GM21423 (cell line): ENCODE results near the gene COX5B.
A peak's percentile ranks its signal among the peaks of the same experiment; 100 is the strongest.
"Not testable (repeated sequence)": the region's sequence is repeated elsewhere in the genome, so short reads cannot be mapped to it uniquely, and the experiment has no call there.

Source experiments
- ATAC-seq: cut with Tn5 transposase; IDR thresholded peaks from one replicate; pipeline ENCODE4 v1.9.1; 2021; ENCODE audit warnings: mild to moderate bottlenecking, moderate library complexity; ENCODE audit not compliant: unreplicated experiment

COX5B gene

GRCh38 chr2:97672606-97673140 lies 26.8 kb downstream of the COX5B start:
- ATAC-seq, result not testable (repeated sequence)

- no peak for ATAC-seq
Observed at GRCh38 chr2:97673182-97673914, 27.5 kb downstream of the COX5B start.

GRCh38 chr2:97673915-97674283 lies 28.0 kb downstream of the COX5B start:
- ATAC-seq, result no peak

GRCh38 chr2:97675430-97676113 lies 29.7 kb downstream of the COX5B start:
- no peak for ATAC-seq

GRCh38 chr2:97676620-97677019 lies 30.8 kb downstream of the COX5B start:
- ATAC-seq, result no peak

GRCh38 chr2:97677480-97677879 lies 31.6 kb downstream of the COX5B start:
- no peak for ATAC-seq

GRCh38 chr2:97678298-97678697 lies 32.4 kb downstream of the COX5B start:
- ATAC-seq, result no peak

- ATAC-seq, result not testable (repeated sequence)
Observed at GRCh38 chr2:97687235-97687634, 41.4 kb downstream of the COX5B start.

- no peak for ATAC-seq
Observed at GRCh38 chr2:97688062-97688827, 42.4 kb downstream of the COX5B start.

- ATAC-seq, result no peak
Observed at GRCh38 chr2:97691166-97691565, 45.3 kb downstream of the COX5B start.

- ATAC-seq, result no peak
Observed at GRCh38 chr2:97693476-97693875, 47.6 kb downstream of the COX5B start.

- ATAC-seq, result no peak
Observed at GRCh38 chr2:97695744-97696143, 49.9 kb downstream of the COX5B start.

GRCh38 chr2:97697252-97698235 lies 51.7 kb downstream of the COX5B start:
- peak; percentile 64 for ATAC-seq
